NCI-H1092 (cell line): ENCODE data around the gene SCARB1.

ENCODE experiments used
- DNase-seq: peaks from one replicate; lab custom pipeline; 2025; lab: John Stamatoyannopoulos, UW

Gene SCARB1

DNA sequence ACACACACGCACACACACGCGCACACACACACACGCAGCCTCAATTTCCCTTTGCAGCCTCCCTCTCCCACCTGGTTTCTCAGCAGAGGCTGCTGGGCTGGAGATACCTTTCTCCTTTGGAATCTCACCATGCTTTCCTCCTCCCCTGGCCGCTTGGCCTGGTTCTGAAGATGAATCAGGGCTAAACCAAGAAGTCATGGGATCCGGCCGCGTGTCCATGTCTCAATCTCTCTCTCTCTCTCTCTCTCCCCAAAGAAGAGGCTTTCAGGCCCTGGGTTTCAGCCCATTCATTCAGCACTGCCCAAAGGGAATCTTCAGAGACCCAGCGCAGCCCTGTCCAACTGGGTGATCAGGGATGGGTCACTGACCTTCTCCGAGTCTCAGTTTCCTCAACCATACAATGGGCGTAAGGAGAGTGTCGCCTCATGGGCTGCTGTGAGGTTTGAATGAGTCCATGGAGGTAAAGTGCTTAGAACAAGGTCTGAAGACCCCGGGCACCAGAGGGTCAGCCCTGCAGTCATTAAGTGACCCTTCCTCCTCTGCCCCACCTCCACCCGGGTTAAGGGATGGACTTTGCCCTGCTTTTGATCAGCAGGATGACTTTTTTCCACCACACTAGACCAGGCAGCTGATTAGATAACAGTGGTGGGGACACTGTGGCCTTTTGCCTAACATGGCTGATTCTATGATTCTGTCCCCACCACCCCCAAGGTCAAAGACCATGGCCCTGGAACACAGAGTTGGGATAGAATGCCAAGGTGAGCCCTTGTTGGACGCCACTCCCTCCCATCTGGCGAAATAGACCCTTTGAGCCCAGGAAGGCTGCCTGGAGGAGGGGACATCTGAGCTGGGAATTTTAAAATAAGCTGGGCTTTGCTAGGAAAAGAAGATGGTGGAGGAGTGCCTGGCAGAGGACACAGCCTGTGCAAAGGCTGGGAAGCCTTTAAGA is 42.1 kb downstream of the SCARB1 start:
- no peak for DNase-seq

GRCh38 chr12:124820199-124820598 is 43.5 kb downstream of the SCARB1 start:
- no peak for DNase-seq

GRCh38 chr12:124819525-124819924 is 44.1 kb downstream of the SCARB1 start:
- DNase-seq = no peak

DNA sequence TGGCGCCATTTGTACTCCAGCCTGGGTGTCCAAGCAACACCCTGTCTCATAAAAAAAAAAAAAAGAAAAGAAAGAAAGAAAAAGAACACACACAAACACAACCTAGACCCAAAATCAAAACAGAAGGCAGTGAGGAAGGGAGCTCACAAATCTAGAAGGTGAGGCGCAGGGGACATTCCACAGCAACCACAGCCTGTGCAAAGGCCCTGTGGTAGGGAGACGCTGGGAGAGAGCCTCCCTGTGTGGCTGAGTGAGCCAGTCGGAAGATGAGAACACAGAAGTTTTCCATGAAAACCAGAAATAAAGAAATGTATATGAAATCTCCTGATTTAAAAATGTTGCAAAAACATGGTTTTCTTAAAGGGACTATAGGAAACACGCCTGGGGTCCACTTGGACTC is 44.6 kb downstream of the SCARB1 start:
- no peak for DNase-seq

DNA sequence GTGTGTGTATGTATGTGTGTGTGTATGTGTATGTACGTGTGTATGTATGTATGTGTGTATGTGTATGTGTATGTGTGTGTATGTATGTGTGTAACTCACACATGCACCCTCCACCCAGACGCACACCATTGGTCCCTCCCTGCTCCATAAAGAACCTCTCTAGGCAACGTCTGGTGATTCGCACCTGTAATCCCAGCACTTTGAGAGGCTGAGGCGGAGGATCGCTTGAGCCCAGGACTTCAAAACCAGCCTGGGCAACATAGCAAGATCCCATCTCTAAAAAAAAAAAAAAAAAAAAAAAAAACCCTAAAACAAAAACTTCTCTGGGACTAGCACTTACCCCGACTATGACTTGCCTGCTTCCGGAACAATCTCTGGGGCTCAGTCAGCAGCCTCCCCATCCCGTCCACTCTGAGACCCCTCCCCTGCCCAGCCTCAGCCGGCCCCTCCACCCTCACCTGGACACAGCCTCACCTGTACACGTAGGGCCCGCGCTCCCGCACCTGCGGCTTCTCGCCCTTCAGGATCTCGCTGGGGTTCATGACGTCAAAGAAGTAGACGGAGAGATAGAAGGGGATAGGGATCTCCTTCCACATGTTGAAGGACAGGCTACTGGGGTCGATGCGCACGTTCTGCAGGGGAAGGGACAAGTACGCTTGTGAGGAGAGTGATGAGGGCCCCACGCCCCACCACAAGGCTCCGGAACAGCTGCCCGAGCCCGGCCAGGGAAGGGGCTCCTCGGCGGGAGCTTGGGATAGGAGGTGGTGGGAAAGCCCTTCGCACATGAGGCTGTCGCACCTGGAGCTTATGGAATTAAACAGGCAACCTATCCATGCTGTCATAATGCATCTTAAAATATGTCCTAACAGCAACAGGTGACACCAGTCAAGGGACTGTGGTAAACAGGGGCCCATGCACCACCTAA is 46.3 kb downstream of the SCARB1 start:
- no peak for DNase-seq

DNA sequence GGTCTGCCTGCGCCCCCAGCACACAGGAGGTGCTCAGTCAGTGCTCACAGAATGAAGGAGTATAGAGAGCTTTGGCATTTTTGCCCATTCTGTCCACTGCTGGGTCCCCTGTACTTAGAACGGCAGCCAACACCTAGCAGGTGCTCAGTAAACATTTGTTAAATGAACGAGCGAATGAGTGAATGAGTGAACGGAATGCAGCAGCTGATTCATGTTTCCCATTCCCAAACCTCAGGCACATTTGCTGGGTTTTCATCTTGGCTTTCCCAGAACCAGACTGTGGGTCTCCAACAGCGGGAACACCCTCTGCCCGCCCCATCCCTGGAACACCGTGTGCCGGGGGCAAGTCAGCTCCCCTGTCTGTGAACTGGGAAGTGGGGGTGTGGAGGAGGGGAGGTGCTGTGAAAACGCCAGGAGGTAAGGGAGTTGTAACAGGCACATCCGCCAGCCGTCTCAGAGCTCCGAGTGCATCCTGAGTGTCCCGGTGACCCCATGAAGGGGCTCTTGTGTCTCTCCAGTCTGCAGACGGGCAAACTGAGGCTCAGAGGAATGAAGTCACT is 47.3 kb downstream of the SCARB1 start:
- no peak for DNase-seq

DNA sequence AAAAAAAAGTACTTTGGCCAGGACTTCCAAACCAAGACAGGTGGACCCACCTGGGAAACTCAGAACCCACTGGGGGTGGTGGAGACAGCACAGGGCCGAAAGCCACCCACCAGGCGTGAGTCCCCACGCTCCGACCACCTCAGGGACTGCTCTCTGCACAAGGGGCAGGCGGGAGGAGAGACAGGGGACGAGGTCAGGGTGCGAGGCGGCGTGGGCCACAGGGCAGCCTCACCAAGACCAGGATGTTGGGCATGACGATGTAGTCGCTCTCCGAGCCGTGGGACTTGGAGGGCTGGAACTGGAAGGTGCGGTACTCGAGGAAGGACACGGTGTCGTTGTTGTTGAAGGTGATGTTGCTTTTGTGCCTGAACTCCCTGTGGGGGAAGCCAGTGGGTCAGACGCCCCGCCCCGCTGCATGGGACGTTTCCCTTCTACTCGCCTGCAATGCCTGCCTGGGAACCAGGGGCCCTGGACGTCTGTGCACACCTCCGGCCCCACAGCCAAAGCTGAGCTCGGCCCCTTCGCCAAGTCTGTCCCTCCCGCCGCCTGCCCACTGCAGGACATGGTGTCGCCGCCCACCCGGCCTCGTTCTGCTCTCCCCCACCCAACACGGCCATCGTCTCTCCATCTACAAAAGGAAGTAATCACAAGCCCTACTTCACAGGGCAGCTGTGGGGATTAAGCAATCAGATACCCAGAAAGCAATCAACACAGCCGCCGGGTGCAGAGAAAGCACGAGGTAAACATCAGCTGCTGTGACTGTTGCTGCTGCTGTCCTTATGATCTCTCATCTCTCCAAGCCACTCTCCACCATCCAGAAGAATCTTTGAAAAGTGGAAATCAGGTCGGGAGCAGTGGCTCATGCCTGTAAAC is 48.7 kb downstream of the SCARB1 start:
- DNase-seq = peak; percentile 72

DNA sequence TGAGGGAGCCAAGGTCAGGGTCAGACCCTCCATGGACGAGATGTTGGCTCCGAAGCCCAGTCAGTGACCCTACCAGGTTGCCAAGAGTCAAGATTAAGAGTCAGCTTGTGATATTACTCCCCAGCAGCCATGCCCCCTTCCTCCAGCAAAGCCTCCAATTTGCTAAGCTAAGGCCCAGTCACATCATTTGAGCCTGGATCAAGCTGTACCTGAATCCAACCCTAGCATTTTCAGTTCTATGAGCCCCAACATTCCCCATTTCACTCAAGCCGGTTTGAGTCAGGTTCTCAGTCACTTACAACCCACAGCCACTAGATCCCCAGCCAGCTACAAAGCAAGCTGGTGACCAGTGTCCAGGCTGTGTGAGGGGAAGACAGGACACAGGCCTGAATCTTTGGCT is 49.9 kb downstream of the SCARB1 start:
- no peak for DNase-seq

- DNase-seq = no peak
Measured at GRCh38 chr12:124812979-124813378, 50.7 kb downstream of the SCARB1 start.

DNA sequence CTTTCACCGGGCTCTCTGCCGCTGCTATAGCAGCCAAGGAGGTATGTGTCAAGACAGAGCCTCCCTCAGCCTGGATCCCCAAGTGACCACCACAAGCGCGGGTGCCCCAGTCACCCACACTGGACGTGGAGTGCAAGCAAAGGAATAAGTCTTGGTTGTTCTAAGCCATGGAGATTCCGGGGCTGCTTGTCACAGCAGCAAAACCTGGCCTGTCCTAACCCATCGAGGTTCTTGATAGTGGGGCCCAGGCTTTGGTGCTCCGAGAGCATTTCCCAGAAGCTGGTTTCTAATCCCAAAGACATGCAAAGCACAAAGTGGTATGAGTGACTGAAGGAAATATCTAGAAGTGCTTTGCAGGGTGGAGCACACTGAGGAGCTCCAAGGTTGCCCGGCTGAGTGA is 51.3 kb downstream of the SCARB1 start:
- no peak for DNase-seq

DNA sequence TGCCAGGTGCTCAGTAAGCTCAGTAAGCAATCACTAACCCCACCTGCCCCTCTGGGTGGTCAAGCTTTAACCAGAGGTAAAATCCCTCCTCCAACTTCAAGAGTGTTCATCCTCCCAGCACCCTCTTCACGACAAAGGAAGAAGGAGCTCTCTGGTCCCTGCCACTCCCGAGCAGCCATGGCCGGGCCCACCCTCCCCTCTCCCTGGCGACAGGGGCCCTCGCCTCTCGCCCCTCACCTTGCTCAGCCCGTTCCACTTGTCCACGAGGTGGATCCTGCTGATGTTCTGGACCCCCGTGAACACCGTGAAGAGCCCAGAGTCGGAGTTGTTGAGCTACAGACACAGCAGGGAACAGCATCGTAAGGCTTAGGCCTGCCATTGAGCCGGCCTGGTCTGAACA is 52.0 kb downstream of the SCARB1 start:
- no peak for DNase-seq

DNA sequence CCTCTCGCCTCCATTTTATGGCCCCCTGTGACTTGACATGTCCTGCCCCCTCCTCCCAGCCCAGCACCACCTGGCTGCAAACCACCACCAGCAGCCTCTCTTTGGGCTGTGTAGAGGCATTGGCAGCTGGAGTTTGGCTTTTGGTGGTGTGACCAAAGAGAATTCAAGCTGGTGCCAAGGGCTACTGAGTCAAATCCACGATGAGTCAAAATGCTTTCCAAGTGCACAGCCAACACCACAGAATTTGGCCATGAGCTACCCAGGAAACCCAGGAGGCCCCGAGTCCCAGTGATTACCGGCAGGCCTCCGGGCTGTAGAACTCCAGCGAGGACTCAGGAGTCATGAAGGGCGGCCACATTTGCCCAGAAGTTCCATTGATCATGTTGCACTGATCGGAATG is 53.8 kb downstream of the SCARB1 start:
- DNase-seq = no peak

DNA sequence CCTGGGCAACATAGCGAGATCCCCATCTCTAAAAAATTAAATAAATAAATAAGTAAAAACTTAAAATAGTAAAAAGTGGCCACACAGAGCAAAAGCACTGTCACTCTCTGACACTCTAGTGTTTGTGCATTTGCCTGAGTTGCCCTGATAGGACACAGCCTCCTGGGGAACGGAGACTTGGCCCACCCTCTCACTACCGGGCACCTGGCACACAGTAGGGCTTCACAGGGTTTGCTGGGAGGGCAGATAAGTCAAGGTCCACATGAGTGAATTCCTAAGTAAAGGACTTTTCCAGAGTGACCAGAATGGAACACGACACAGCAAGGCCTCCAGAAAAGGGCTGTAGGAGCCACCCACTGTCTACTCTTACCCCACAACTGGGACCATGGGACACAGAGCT is 54.3 kb downstream of the SCARB1 start:
- no peak for DNase-seq

GRCh38 chr12:124808272-124808671 is 55.4 kb downstream of the SCARB1 start:
- DNase-seq = no peak

GRCh38 chr12:124805876-124806668 is 57.6 kb downstream of the SCARB1 start:
- no peak for DNase-seq

DNA sequence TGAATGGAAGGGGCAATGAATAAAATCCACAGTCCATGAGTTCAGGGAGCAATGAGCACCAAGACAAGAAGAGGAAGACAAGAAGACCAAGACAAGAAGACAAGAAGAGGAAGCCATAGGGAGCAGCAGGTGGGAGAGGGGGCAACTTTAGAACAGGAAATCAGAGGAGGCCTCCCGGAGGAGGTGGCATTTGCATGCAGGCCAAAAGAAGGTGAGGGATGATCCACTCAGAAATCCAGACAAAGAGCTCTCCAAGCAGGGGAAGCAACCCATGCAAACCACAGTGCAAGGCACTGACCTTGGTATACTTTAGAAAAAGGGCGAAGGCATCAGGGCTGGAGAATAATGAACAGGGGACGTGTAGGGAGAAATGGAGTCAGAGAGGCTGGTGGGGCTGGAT is 58.6 kb downstream of the SCARB1 start:
- no peak for DNase-seq

GRCh38 chr12:124804011-124804621 is 59.5 kb downstream of the SCARB1 start:
- DNase-seq = no peak

DNA sequence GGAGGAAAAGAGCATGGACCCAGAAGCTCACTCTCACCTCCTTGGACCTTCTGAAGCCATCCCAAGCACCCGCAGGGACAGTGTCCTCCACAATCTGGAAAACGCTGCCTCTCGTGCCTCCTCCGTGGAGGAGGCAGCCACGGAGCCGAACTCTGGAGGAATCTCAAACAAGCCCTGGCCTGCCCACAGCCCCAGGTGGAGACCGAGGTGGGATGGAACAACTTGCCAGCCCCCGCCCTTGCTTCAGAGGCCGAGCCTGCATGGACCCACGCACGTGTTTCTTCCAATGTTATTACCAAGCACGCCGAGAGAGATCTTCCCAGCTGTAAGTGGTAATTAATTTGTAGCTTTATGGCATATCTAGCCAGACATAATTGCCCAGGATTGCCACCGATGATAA is 61.3 kb downstream of the SCARB1 start:
- DNase-seq = no peak

GRCh38 chr12:124800506-124800905 is 63.2 kb downstream of the SCARB1 start:
- no peak for DNase-seq

- DNase-seq = no peak
Measured at GRCh38 chr12:124797321-124797720, 66.3 kb downstream of the SCARB1 start.
